Head of caudate nucleus (tissue), 42 donors: ENCODE results near the gene LY6G5C.

Experiments
- DNase-seq, 42 donors: peaks; one replicate each; pipeline versions ENCODE4 v3.0.0 to v3.0.0-alpha.2; 2020 to 2021; ENCODE audit warnings: mixed read lengths in 7 of 42
- intact Hi-C: fragments of 100-400 bp; cut with DNase I; formaldehyde crosslinking; loops from one replicate; pipeline ENCODE4 v1.15.0; 2022

Gene LY6G5C

GRCh38 chr6:31697555-31697954, 16.7 kb upstream of the LY6G5C start:
- no peak for DNase-seq

DNA sequence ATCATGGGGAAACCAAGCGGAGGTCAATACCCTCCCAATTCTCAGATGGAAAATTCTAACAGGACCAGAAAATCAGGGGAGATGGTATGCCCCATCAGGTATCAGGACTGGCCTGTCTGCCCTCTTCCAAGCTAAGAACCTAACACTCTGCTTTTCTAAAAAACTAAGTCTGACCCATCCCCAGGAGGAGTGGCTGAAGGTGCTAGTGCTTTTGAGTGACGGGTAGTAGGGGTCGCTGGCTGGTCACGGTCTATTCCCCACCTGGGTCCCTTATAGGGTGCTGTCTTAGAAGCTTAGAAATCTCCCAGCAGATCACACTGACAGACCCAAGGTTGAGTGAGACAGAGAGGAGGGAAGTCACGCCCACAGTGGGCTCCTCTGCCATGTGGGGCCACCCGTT, 12.7 kb upstream of the LY6G5C start:
- intact Hi-C loops: no loop called here

More at GRCh38 chr6:31697555-31697954, 16.7 kb upstream of the LY6G5C start:
- intact Hi-C loops: no loop called here

GRCh38 chr6:31692886-31693285, 12.0 kb upstream of the LY6G5C start:
- intact Hi-C loops: no loop called here
- DNase-seq: no peak

More for the DNA sequence above, 12.7 kb upstream of the LY6G5C start:
- no peak for DNase-seq

DNA sequence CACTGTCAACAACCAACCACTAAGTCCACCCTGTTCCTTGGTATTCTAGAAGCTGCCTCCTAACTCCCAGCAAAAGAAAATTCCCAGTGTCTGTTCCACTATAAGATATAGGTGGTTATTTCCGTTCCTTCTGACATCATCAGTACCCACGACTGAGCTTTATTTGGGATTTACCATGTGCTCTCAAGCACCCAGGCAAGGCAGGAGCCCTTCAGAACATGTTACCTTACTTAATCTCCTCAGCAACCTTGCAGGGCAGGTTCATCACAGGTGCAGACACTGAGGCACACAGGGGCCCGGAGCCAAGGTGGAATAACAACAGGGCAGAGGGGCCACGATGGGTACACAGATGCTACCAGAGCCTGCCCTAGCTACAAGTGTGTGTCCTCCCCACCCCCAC, 11.5 kb upstream of the LY6G5C start:
- DNase-seq: peak in 21 of 42 donors; percentile 11 to 78 (median 39)
- intact Hi-C loops: no loop called here

- intact Hi-C loops: no loop called here
- DNase-seq: no peak
Observed at GRCh38 chr6:31691564-31692108, 10.8 kb upstream of the LY6G5C start.

- intact Hi-C loops: no loop called here
- DNase-seq: no peak
Observed at GRCh38 chr6:31691078-31691463, 10.2 kb upstream of the LY6G5C start.

GRCh38 chr6:31690231-31691077, 9.6 kb upstream of the LY6G5C start:
- intact Hi-C loops: no loop called here
- DNase-seq: peak in 34 of 42 donors; percentile 12 to 79 (median 54)

- intact Hi-C loops: no loop called here
- DNase-seq: no peak
Observed at GRCh38 chr6:31689249-31690110, 8.6 kb upstream of the LY6G5C start.

DNA sequence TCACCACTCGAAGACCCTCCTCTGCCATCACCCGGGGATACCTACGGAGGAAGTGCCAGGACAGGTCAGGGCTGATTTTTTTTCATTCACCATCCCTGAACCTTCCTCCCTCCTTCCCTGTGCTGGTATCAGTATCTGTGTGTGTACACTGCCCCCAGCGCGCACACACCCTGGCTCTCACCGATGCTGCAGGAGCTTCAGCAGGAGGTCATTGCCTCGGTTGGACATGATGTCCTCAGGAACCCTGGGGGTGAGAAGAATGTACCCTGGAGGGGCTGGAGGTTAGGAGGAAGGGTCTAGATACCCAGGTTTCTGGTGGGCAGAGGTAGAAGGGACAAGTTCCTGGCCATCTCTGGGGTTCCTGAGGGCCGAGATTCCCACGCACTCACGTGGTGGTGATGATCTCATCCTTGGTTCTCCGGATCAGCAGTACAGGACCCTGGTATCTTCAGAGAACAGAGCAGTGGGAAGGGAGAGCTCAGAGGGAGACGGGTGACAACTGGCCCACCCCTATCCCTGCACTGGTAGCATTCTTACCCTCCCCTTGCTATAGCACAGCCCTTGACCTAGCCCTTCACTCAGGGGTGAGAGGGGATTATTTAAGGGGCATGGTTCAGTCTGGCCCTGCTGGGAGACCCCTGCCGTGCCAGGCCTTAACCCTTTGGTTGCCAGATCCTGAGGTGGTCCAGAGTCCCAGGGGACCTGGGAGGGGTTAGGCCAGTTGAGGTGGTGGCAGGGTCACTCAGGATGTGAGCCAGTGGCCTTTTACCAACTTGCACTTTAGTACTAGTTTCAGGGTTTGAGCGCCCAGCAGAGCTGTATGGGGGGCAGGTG, 7.2 kb upstream of the LY6G5C start:
- DNase-seq: no peak
- intact Hi-C loops: no loop called here

DNA sequence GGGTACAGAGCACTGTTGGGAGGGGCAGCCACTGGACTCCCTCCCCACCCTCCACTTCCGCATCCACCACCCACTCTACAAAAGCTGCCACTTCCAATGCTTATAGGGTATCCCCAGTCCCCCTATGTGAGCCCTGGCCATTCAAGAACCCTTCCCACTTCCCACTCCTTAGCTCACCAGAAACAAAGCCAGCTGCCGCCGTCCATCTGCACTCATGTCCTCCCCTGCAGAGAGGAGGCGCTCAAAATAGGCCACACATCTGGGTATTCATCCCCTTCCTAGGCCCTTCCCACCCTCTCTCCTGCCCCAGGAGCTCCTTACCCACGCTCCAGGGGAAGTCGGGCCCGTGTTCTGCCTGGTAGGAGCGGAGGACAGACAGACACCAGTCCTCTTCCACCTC, 6.5 kb upstream of the LY6G5C start:
- no peak for DNase-seq
- intact Hi-C loops: no loop called here

DNA sequence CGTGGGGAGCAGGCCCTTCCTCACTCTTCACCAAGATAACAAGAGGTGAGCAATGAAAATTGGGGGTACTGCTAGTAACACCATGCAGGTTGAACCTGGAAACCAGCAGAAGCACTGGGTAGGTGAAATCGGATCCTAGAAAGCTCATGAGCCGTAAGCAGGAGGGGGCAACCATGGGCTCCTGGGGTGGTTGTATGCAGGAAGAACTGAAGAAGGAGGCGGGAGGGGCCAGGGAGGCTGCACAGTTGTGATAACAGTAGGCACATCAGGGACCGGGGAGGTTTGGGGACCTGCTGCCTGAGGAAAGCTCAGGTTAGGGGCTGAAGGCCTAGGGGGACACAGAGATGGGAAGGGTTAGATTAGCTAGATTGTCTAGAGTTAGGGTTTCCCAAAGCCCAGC, 5.6 kb upstream of the LY6G5C start:
- intact Hi-C loops: no loop called here
- no peak for DNase-seq

GRCh38 chr6:31683591-31683990, 2.7 kb upstream of the LY6G5C start:
- DNase-seq: no peak
- intact Hi-C loops: no loop called here

DNA sequence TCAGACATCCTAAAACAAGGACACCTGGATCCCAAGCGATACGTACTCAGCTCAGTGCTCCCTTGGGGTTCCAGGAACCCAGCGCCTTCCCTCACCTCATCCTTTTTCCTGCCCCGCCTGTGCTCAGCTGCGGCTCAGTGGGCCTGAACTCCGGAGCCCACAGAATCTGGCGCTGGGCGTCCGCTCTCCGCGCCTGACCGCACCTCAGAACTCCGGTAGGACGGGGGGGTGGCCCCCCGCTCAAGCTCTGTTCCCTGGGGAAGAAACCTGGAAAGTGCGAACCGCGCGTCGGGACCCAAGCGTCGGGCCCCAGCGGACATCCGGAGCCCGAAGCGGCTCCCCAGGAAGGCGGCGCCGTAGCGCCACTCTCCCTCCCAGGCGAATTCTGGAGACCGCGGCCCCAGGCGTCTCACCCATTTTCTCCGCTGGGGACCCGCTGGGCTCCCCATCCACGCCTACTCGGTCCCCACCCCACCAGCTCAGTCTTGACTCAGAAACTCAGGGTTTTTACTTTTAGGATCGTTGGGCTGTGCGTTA, 336 bp upstream of the LY6G5C start:
- intact Hi-C loops: loop anchor here (2.0 kb wide), 1 partner anchor 150 kb away; no protein-coding TSS in a partner anchor
- DNase-seq: peak in 23 of 42 donors; percentile 18 to 67 (median 38)

GRCh38 chr6:31677955-31678354, 2.9 kb downstream of the LY6G5C start:
- intact Hi-C loops: no loop called here
- no peak for DNase-seq

- no peak for DNase-seq
- intact Hi-C loops: no loop called here
Observed at GRCh38 chr6:31676904-31677303, 4.0 kb downstream of the LY6G5C start.

DNA sequence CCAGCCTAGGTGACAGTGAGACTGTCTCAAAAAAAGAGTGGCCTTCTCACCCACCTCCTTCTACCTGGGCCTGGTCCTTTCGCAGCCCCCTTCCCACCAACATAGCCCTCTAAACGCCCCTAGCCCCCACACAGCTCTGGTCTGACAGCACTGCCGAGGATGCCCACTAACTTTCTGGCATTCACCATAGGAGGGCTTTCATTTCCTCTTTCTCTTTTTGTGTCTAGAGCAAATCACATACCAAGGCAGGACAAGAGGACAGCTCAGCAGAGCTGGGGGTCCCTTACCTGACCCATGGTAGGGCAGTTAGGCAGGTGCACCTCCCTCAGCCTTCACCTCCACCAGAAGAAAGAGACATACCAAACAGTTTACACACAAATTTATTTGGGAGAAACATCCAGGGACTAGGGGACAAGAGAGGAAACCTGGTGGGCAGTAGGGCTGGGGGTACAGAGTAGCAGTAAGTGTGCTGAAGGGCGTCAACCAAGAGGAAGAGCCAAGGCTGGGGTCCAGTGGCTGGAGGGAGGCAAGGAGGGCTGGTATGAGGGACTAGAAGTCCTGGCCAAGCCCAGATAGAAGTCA, 4.5 kb downstream of the LY6G5C start:
- intact Hi-C loops: no loop called here
- no peak for DNase-seq

GRCh38 chr6:31669676-31670075, 11.2 kb downstream of the LY6G5C start, which contains the start of gene LY6G5B:
Gene LY6G5B, plus strand, starts transcription at chr6:31669976. Its CDS starts 975 bp downstream, at chr6:31670951.
- no peak for DNase-seq
- intact Hi-C loops: loop anchor here (5.0 kb wide), 1 partner anchor 47 kb away; the partner anchor contains the start of gene PRRC2A

DNA sequence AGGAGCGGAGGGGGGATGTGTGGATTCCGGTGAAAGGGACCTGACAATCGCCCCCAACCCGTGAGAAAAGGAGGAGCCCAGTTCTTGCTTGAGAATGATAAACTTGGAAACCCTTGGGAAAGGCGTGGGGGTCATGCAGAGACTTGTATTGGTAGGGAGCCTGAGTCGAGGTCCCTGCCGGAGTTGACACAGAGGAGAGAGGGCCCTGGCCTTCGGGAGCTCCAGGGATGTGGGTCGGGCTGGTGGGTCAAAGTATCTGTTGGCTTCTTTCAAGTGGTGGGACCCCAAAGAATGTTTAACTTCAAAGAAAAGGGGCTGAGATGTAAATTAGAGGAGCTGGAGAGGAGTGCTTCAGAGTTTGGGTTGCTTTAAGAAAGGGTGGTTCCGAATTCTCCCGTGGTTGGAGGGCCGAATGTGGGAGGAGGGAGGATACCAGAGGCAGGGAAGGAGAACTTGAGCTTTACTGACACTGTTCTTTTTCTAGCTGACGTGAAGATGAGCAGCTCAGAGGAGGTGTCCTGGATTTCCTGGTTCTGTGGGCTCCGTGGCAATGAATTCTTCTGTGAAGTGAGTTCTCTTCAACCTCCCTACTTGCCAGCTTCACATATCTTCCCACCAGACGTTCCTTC, 14.4 kb downstream of the LY6G5C start:
- intact Hi-C loops: loop anchor here (5.0 kb wide), 1 partner anchor 44 kb away; the partner anchor contains the start of gene PRRC2A
- DNase-seq: peak in 1 of 42 donors; percentile 15
